ENCODE data around the gene ACAP3. TPM values are rescaled to one million over a fixed set of nuclear protein-coding genes. Genes with fewer than 3 reads are reported as not detected.
A peak's percentile ranks its signal among the peaks of the same experiment; 100 is the strongest.

ACAP3 gene
- total and polyA plus RNA-seq, 7 experiments from 2014 or later = 3.2 to 70.8 (median 55.1) TPM

DNA sequence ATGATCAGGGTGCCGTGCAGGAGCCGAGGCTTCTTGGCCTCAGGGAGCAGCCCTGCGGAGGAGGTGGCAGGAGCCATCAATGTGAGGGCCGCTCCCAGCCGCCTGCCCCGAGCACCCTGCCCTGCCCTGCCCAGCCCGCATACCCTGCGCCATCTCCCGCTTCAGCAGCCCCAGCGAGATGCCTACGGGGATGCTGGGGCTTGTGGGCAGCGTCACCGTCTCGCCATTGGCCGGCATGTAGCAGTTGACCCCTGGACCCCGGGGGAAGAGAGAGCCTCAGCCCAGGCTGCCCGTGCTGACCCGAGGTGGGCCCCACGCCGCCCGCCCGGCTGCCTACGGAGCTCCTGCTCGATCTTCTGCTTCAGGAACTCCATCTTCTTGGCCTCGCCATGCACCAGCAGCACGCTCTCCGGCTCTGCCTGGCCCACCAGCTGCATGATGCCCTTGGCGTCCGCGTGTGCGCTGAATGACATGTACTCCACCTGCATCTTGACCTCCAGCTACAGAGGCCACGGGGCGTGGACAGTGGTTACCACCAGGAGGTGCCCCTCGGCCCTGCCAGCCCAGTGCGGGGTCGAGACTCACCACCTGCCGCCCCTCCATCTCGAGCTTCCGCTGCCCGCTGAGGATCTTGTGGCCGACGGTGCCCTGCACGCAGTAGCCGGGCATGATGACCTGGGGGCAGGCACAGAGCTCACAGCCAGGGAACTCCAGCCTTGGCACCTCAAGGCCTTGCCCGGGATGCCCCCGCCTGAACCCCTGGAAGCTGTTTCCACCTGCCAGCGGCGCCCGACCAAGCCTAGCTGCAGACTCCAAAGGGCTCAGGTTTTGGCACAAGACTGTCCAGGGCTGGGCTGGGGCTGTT is 5.0 kb upstream of the ACAP3 start:
- no peak for ATAC-seq
- Mint-ChIP-seq H3K9me3 (no peaks in the 10 kb centered on the region), H3K27ac (peak overlapping the region in 2 of 9 donors; percentile 31 to 59), H3K4me3 (peak overlapping the region in 1 of 10 donors; percentile 53), H3K36me3 (peaks cover 0 to 4% (median 0%) of the 10 kb centered on the region in 5 donors), H3K27me3 (no peaks in the 10 kb centered on the region), H3K4me1 (peaks cover 0 to 5% (median 0%) of the 10 kb centered on the region in 7 donors)
- Histone ChIP-seq H3K4me1 (ENCODE audit: control insufficient read depth in 2 of 2, insufficient read depth in 2 of 2, low read length in 2 of 2) (peaks cover 5 to 8% of the 10 kb centered on the region in 2 donors), H3K9me3 (ENCODE audit: control insufficient read depth in 2 of 3, low read length in 3 of 3) (no peaks in the 10 kb centered on the region), H3K27ac (ENCODE audit: low read depth, low read length) (no peak overlapping the region), H3K27me3 (ENCODE audit: control insufficient read depth in 2 of 2, insufficient read depth in 2 of 2, low read length in 2 of 2) (no peaks in the 10 kb centered on the region), H3K4me3 (ENCODE audit: low read length) (no peak overlapping the region), H3K36me3 (ENCODE audit: control insufficient read depth in 2 of 3, insufficient read depth in 3 of 3, low read length in 3 of 3) (peaks cover 0 to 56% (median 4%) of the 10 kb centered on the region in 3 experiments)
- DNase-seq = no peak
- intact Hi-C loops (cut with micrococcal nuclease) = no loop called here
- ChIA-PET POLR2A (no interaction called here), CTCF (no interaction called here)

DNA sequence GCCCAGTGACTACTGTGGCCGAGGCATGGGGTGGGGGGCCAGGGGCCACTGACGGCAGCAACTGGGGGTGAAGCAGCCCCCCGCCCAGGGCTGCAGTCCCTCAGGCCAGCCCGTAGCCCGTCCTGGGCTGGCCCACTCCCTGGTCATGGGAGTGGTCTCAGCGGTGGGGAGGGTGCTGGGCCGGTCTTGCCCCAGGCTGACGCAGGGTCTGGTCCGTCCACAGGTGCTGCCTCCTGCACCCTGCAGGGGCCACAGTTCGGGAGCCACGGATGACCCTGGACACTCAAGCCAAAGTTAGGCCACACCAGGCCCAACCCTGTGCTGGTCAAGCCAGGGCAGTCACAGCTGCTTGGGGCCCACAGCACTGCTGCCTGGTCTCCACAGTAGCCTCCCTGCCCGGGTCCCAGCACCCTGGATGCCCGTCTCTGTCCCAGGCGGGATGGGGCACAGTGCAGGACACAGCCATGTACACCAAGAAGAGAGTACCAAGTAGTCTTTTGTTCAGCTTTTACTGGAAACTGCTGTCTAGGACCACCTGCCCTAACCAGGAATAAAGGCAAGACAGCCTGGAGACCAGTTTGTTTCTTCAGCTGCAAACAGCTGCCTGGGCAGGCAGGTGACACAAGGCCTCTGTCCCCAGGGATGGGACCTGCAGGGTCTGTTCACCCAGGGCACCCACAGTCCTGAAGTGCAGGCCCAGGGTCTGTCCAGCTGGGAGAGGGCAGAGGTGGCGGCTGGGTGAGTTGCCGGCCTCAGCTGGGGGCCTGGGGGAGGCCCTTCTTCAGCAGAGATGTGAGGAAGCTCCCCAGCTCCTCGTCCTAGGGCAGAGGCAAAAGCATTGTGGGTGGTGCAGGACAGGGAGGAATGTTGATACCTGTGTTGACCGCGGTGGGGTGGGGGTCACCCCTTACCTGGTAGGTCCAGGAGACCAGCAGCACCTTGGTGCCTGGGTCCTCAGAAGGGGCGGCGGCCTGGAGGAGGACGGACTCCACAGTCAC is 3.7 kb upstream of the ACAP3 start:
- Mint-ChIP-seq H3K36me3 (peaks cover 0 to 6% (median 0%) of the 10 kb centered on the region in 5 donors), H3K4me3 (peak overlapping the region in 1 of 10 donors; percentile 91), H3K9me3 (peaks cover 0 to 2% (median 0%) of the 10 kb centered on the region in 11 donors), H3K27ac (peak overlapping the region in 1 of 9 donors; percentile 63), H3K4me1 (peaks cover 5 to 12% (median 8%) of the 10 kb centered on the region in 7 donors), H3K27me3 (no peaks in the 10 kb centered on the region)
- DNase-seq = no peak
- Histone ChIP-seq H3K36me3 (ENCODE audit: control insufficient read depth in 2 of 3, insufficient read depth in 3 of 3, low read length in 3 of 3) (peaks cover 0 to 51% (median 4%) of the 10 kb centered on the region in 3 experiments), H3K27ac (ENCODE audit: low read depth, low read length) (no peak overlapping the region), H3K4me1 (ENCODE audit: control insufficient read depth in 2 of 2, insufficient read depth in 2 of 2, low read length in 2 of 2) (peaks cover 15 to 17% of the 10 kb centered on the region in 2 donors), H3K9me3 (ENCODE audit: control insufficient read depth in 2 of 3, low read length in 3 of 3) (no peaks in the 10 kb centered on the region), H3K4me3 (ENCODE audit: low read length) (no peak overlapping the region), H3K27me3 (ENCODE audit: control insufficient read depth in 2 of 2, insufficient read depth in 2 of 2, low read length in 2 of 2) (no peaks in the 10 kb centered on the region)
- CTCF ChIA-PET = no interaction called here
- no peak for ATAC-seq
- POLR2A ChIA-PET = interaction anchor here (1.4 kb wide), 1 partner anchor 12 kb away, joined by 3 read pairs; no protein-coding TSS in a partner anchor
- intact Hi-C loops (cut with micrococcal nuclease) = no loop called here

DNA sequence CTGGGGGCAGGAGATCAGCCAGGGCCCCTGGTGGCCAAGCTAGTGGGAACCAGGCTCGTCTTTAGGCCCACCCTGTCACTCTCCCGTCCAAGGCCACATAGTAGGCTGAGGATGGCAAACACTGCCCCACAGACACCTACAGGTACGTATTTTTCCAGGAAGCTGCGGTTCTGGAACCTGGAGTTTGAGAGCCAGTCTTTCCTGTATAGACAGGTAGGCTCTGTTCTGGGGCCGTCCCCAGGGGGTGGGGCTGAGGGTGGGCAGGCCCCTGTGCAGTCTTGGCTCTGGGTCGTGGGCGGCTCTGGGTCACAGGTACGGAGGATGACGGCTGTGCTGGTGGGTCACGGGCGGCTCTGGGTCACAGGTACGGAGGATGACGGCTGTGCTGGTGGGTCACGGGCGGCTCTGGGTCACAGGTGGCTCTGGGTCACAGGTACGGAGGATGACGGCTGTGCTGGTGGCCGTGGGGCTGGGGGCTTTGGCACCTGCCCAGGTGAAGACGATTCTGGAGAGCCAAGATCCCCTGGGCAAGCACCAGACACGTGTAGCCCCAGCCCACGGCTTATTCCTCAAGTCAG is 2.8 kb upstream of the ACAP3 start:
- POLR2A ChIA-PET = interaction anchor here (1.4 to 1.6 kb wide), 2 partner anchors 11 to 15 kb away, joined by 3 to 5 read pairs; partner anchors contain the start of genes CPTP and INTS11
- peaks cover 0 to 2% (median 0%) of the 10 kb centered on the region in 11 donors for H3K9me3 Mint-ChIP-seq
- intact Hi-C loops (cut with micrococcal nuclease) = no loop called here

DNA sequence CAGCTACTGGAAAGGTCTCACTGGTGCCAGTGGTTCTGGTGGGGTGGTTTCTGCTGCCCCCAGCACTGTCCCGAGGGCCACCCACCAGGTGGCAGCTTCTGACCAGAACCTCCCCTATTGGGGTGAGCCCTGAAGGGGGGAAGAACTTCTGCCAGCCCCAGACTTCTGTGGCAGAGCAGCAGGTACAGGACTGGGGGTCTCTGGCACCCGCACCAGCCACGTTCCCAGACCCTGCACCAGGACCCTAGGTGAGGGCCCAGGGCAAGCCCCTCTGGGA is 2.3 kb upstream of the ACAP3 start:
- peaks cover 0 to 48% (median 4%) of the 10 kb centered on the region in 3 experiments for H3K36me3 ChIP-seq (ENCODE audit: control insufficient read depth in 2 of 3, insufficient read depth in 3 of 3, low read length in 3 of 3)
- peak overlapping the region in 2 of 9 donors; percentile 33 to 63 for H3K27ac Mint-ChIP-seq
- H3K27ac ChIP-seq (ENCODE audit: low read depth, low read length) = peak overlapping the region; percentile 90
- peaks cover 11 to 22% (median 17%) of the 10 kb centered on the region in 7 donors for H3K4me1 Mint-ChIP-seq
- ChIA-PET CTCF (no interaction called here), POLR2A (interaction anchor here (0.8 to 1.6 kb wide), 4 partner anchors 9 to 65 kb away, joined by 3 to 5 read pairs (median 4); partner anchors contain the start of genes AURKAIP1, CPTP and INTS11)
- peaks cover 0 to 2% (median 0%) of the 10 kb centered on the region in 11 donors for H3K9me3 Mint-ChIP-seq
- no peak overlapping the region for H3K4me3 ChIP-seq (ENCODE audit: low read length)
- no peak for DNase-seq
- H3K36me3 Mint-ChIP-seq = peaks cover 0 to 6% (median 0%) of the 10 kb centered on the region in 5 donors
- no peak for ATAC-seq
- peaks cover 25 to 26% of the 10 kb centered on the region in 2 donors for H3K4me1 ChIP-seq (ENCODE audit: control insufficient read depth in 2 of 2, insufficient read depth in 2 of 2, low read length in 2 of 2)
- H3K27me3 ChIP-seq (ENCODE audit: control insufficient read depth in 2 of 2, insufficient read depth in 2 of 2, low read length in 2 of 2) = no peaks in the 10 kb centered on the region
- H3K27me3 Mint-ChIP-seq = no peaks in the 10 kb centered on the region
- peak overlapping the region in 5 of 10 donors; percentile 1 to 91 (median 34) for H3K4me3 Mint-ChIP-seq
- intact Hi-C loops (cut with micrococcal nuclease) = no loop called here
- H3K9me3 ChIP-seq (ENCODE audit: control insufficient read depth in 2 of 3, low read length in 3 of 3) = no peaks in the 10 kb centered on the region

More for the DNA sequence above, 2.8 kb upstream of the ACAP3 start:
- H3K27me3 Mint-ChIP-seq = no peaks in the 10 kb centered on the region
- Histone ChIP-seq H3K27ac (ENCODE audit: low read depth, low read length) (peak overlapping the region; percentile 90), H3K4me1 (ENCODE audit: control insufficient read depth in 2 of 2, insufficient read depth in 2 of 2, low read length in 2 of 2) (peaks cover 22 to 23% of the 10 kb centered on the region in 2 donors), H3K36me3 (ENCODE audit: control insufficient read depth in 2 of 3, insufficient read depth in 3 of 3, low read length in 3 of 3) (peaks cover 0 to 51% (median 4%) of the 10 kb centered on the region in 3 experiments), H3K27me3 (ENCODE audit: control insufficient read depth in 2 of 2, insufficient read depth in 2 of 2, low read length in 2 of 2) (no peaks in the 10 kb centered on the region), H3K4me3 (ENCODE audit: low read length) (no peak overlapping the region), H3K9me3 (ENCODE audit: control insufficient read depth in 2 of 3, low read length in 3 of 3) (no peaks in the 10 kb centered on the region)
- no peak for ATAC-seq
- DNase-seq = no peak
- H3K4me3 Mint-ChIP-seq = peak overlapping the region in 6 of 10 donors; percentile 21 to 91 (median 46)
- peaks cover 11 to 18% (median 15%) of the 10 kb centered on the region in 7 donors for H3K4me1 Mint-ChIP-seq
- H3K36me3 Mint-ChIP-seq = peaks cover 0 to 6% (median 0%) of the 10 kb centered on the region in 5 donors
- CTCF ChIA-PET = no interaction called here
- H3K27ac Mint-ChIP-seq = peak overlapping the region in 4 of 9 donors; percentile 13 to 67 (median 50)

DNA sequence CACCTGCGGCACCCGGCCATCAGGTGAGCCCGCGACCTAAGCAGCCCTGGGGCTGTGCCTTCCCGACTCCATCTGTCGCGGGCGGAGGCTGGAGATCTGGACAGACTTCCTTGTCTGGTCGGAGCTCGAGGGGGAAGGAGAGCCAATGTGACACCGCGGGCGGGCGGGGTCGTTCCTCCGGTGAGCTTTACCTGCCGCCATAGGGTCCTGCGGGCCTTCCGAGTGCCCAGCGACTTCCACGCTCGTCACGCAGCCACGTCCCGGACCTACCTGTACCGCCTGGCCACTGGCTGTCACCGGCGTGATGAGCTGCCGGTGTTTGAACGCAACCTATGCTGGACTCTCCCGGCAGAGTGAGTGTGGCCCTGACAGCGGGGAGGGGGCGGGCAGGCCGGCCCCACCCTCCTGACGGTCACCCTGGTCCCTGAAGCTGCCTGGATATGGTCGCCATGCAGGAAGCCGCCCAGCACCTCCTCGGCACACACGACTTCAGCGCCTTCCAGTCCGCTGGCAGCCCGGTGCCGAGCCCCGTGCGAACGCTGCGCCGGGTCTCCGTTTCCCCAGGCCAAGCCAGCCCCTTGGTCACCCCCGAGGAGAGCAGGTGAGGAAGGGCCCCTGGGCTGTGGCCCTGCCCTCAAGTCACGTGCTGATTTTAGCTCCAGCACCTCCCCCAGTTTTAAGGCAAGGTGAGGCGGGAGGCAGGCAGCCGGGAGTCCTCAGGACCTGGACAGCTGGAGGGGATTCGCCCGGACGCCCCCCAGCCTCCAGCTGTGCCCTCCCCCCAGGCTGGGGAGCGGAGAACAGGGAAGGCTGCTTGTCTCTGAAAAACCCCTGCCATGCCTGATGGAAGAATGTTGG is 1.8 kb upstream of the ACAP3 start:
- CTCF ChIA-PET = no interaction called here
- no peak for DNase-seq
- peaks cover 11 to 23% (median 17%) of the 10 kb centered on the region in 7 donors for H3K4me1 Mint-ChIP-seq

More for the DNA sequence above, 1.8 kb upstream of the ACAP3 start:
- H3K4me3 ChIP-seq (ENCODE audit: low read length) = peak overlapping the region; percentile 64
- intact Hi-C loops (cut with micrococcal nuclease) = loop anchor here (2.0 to 10.0 kb wide), 5 partner anchors 57 to 599 kb away; partner anchors contain the start of genes ISG15 (in 2 of the 2) and ATAD3A (in 1 of the 2)
- peak overlapping the region in 5 of 9 donors; percentile 33 to 82 (median 60) for H3K27ac Mint-ChIP-seq
- peak overlapping the region; percentile 54 to 91 (median 70) for H3K4me3 Mint-ChIP-seq
- H3K27ac ChIP-seq (ENCODE audit: low read depth, low read length) = peak overlapping the region; percentile 90
- no peaks in the 10 kb centered on the region for H3K27me3 Mint-ChIP-seq
- no peaks in the 10 kb centered on the region for H3K27me3 ChIP-seq (ENCODE audit: control insufficient read depth in 2 of 2, insufficient read depth in 2 of 2, low read length in 2 of 2)
- H3K36me3 Mint-ChIP-seq = peaks cover 0 to 6% (median 0%) of the 10 kb centered on the region in 5 donors
- H3K9me3 ChIP-seq (ENCODE audit: control insufficient read depth in 2 of 3, low read length in 3 of 3) = no peaks in the 10 kb centered on the region
- POLR2A ChIA-PET = interaction anchor here (0.8 to 1.6 kb wide), 4 partner anchors 10 to 66 kb away, joined by 3 to 5 read pairs (median 4); partner anchors contain the start of genes AURKAIP1, CPTP and INTS11
- peaks cover 30 to 32% of the 10 kb centered on the region in 2 donors for H3K4me1 ChIP-seq (ENCODE audit: control insufficient read depth in 2 of 2, insufficient read depth in 2 of 2, low read length in 2 of 2)
- H3K9me3 Mint-ChIP-seq = peaks cover 0 to 2% (median 0%) of the 10 kb centered on the region in 11 donors
- H3K36me3 ChIP-seq (ENCODE audit: control insufficient read depth in 2 of 3, insufficient read depth in 3 of 3, low read length in 3 of 3) = peaks cover 0 to 43% (median 4%) of the 10 kb centered on the region in 3 experiments
- no peak for ATAC-seq
